ENCODE results near the gene EVI5.

DNA sequence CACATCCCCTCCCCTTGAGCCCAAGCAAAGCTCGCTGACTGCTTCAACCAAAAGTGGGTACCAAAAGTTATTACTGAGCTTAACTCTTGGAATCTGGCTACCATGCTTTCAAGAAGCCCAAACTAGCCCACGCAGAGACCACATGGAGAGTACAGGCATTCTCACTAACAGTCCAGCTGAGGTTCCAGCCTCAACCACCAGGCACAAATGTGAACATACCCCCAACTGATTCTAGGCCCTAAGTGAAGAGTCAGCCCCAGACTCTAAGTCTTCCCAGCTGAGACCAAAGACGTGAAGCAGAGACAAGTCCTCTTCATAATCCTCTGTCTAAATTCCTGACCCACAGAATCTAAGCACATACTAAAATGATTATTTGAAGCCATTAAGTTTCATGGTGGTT is 36.8 kb downstream of the EVI5 start:
- TF ChIP-seq YY1 (IDR thresholded peaks at IDR 0.05; ENCODE audit: insufficient read depth, insufficient read length) (no peak), SUZ12 (IDR thresholded peaks at IDR 0.05; ENCODE audit: extremely low read depth, insufficient read depth, insufficient read length) (no peak), ZNF274 (IDR thresholded peaks at IDR 0.05; ENCODE audit: low read depth, low read length) (no peak)
